ENCODE data around the gene PCDH15. TPM values are rescaled to one million over a fixed set of nuclear protein-coding genes. Genes with fewer than 3 reads are reported as not detected.

The PCDH15 gene
- total RNA-seq, 1 donor from 2014 or later = not detected

DNA sequence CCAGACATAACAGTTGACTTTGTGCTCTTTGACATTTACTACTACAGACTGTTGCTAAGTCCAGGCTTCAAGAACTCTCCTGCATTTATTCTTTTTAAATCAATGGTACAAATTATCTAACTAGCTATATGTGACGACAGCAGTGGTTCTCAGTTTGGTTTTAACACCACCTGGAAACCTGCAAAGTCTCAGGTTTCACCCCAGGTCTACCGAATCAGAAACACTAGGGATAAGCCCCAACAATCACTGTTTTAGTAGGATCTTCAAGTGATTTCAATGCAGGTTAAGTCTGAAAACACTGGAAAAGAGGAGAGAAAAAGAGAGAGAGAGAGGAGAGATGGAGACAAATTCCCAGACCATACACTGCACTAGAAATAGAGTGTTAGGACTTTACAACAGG lies 519.0 kb downstream of the PCDH15 start:
- no peak overlapping the region for H3K27ac Mint-ChIP-seq (ENCODE audit: unreplicated experiment)
- TF ChIP-seq EZH2 (IDR thresholded peaks at IDR 0.05; ENCODE audit: insufficient read depth, low read length) = no peak
- TF ChIP-seq, protein P1, sequence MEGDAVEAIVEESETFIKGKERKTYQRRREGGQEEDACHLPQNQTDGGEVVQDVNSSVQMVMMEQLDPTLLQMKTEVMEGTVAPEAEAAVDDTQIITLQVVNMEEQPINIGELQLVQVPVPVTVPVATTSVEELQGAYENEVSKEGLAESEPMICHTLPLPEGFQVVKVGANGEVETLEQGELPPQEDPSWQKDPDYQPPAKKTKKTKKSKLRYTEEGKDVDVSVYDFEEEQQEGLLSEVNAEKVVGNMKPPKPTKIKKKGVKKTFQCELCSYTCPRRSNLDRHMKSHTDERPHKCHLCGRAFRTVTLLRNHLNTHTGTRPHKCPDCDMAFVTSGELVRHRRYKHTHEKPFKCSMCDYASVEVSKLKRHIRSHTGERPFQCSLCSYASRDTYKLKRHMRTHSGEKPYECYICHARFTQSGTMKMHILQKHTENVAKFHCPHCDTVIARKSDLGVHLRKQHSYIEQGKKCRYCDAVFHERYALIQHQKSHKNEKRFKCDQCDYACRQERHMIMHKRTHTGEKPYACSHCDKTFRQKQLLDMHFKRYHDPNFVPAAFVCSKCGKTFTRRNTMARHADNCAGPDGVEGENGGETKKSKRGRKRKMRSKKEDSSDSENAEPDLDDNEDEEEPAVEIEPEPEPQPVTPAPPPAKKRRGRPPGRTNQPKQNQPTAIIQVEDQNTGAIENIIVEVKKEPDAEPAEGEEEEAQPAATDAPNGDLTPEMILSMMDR (IDR thresholded peaks at IDR 0.05; ENCODE audit: insufficient read depth, low read depth, low read length) = no peak
- H3K4me2 ChIP-seq (ENCODE audit: low read length) = no peak overlapping the region
- H3K36me3 Mint-ChIP-seq (ENCODE audit: low read depth, unreplicated experiment) = no peaks in the 10 kb centered on the region
- H3K27ac ChIP-seq (ENCODE audit: low read depth, low read length) = no peak overlapping the region
- peaks cover 10% of the 10 kb centered on the region for H3K4me1 Mint-ChIP-seq (ENCODE audit: low read depth, unreplicated experiment)
- no peak overlapping the region for H2AFZ ChIP-seq (ENCODE audit: low read depth, low read length)
- no peak for DNase-seq (ENCODE audit: low read depth)
- H3K36me3 ChIP-seq (ENCODE audit: insufficient read depth, low read length) = no peaks in the 10 kb centered on the region
- no peaks in the 10 kb centered on the region for H3K9me3 Mint-ChIP-seq (ENCODE audit: unreplicated experiment)
- H3K9ac ChIP-seq (ENCODE audit: low read length) = no peak overlapping the region
- no peak overlapping the region for H3K4me3 Mint-ChIP-seq (ENCODE audit: unreplicated experiment)
- no peaks in the 10 kb centered on the region for H3K79me2 ChIP-seq (ENCODE audit: insufficient read depth, low read length)
- no peaks in the 10 kb centered on the region for H3K9me3 ChIP-seq (ENCODE audit: insufficient read depth, low read depth, low read length)
- FAIRE-seq = no peak
- no peaks in the 10 kb centered on the region for H3K27me3 ChIP-seq (ENCODE audit: insufficient read depth, low read length)
- no peaks in the 10 kb centered on the region for H3K27me3 Mint-ChIP-seq (ENCODE audit: low read depth, unreplicated experiment)
- no peaks in the 10 kb centered on the region for H4K20me1 ChIP-seq (ENCODE audit: insufficient read depth, low read length)
- no peaks in the 10 kb centered on the region for H3K4me1 ChIP-seq (ENCODE audit: insufficient read depth, low read length)
- no peak overlapping the region for H3K4me3 ChIP-seq (ENCODE audit: insufficient read depth, low read depth, low read length)

DNA sequence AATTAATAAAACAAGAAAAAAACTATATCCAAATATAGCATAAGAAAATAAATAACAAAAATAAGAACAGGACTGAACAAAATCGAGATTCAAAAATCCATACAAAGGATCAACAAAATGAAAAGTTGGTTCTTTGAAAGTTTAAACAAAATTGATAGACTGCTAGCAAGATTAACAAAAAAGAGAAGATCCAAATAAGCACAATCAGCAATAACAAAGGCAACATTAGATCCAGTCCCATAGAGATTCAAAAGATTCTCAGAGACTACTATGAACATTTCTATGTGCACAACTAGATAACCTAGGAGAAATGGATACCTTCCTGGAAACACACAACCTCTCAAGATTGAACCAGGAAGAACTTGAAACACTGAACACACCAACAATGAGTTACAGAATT lies 534.6 kb downstream of the PCDH15 start:
- H3K4me1 Mint-ChIP-seq (ENCODE audit: low read depth, unreplicated experiment) = no peaks in the 10 kb centered on the region
- Histone ChIP-seq H3K9ac (ENCODE audit: low read length) (no peak overlapping the region), H3K27me3 (ENCODE audit: insufficient read depth, low read length) (no peaks in the 10 kb centered on the region), H3K4me2 (ENCODE audit: low read length) (no peak overlapping the region), H3K36me3 (ENCODE audit: insufficient read depth, low read length) (no peaks in the 10 kb centered on the region), H3K4me3 (ENCODE audit: insufficient read depth, low read depth, low read length) (no peak overlapping the region), H2AFZ (ENCODE audit: low read depth, low read length) (no peak overlapping the region), H3K27ac (ENCODE audit: low read depth, low read length) (no peak overlapping the region), H3K4me1 (ENCODE audit: insufficient read depth, low read length) (no peaks in the 10 kb centered on the region), H3K79me2 (ENCODE audit: insufficient read depth, low read length) (no peaks in the 10 kb centered on the region), H4K20me1 (ENCODE audit: insufficient read depth, low read length) (no peaks in the 10 kb centered on the region), H3K9me3 (ENCODE audit: insufficient read depth, low read depth, low read length) (no peaks in the 10 kb centered on the region)
- no peak for DNase-seq (ENCODE audit: low read depth)
- H3K9me3 Mint-ChIP-seq (ENCODE audit: unreplicated experiment) = no peaks in the 10 kb centered on the region
- no peaks in the 10 kb centered on the region for H3K36me3 Mint-ChIP-seq (ENCODE audit: low read depth, unreplicated experiment)
- no peak overlapping the region for H3K4me3 Mint-ChIP-seq (ENCODE audit: unreplicated experiment)
- H3K27ac Mint-ChIP-seq (ENCODE audit: unreplicated experiment) = no peak overlapping the region
- H3K27me3 Mint-ChIP-seq (ENCODE audit: low read depth, unreplicated experiment) = peaks cover 2% of the 10 kb centered on the region
- TF ChIP-seq, protein P1 (IDR thresholded peaks at IDR 0.05; ENCODE audit: insufficient read depth, low read depth, low read length) = no peak
- TF ChIP-seq EZH2 (IDR thresholded peaks at IDR 0.05; ENCODE audit: insufficient read depth, low read length) = no peak
- FAIRE-seq = no peak

DNA sequence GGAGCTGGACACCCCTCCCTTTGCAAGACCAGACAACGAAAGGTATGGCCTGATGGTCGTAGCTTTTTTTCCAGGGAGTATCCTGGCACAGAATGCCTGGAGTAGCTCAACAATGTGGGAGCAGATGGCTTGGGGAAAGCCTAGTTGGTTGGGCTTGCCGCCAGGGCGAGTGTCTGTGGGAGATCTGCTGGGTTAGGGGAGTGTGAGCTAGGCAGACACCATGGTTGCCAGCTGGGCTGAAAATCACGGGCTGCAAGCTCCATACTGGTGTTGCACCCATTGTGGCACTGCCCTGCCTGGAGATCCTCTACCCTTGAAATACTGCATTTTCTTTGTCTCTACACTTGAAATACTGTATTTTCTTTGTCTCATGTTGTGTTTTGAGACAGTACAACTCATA lies 538.3 kb downstream of the PCDH15 start:
- FAIRE-seq (no peak), DNase-seq (ENCODE audit: low read depth) (no peak)
- Mint-ChIP-seq H3K9me3 (ENCODE audit: unreplicated experiment) (no peaks in the 10 kb centered on the region), H3K4me3 (ENCODE audit: unreplicated experiment) (no peak overlapping the region), H3K36me3 (ENCODE audit: low read depth, unreplicated experiment) (no peaks in the 10 kb centered on the region), H3K27me3 (ENCODE audit: low read depth, unreplicated experiment) (peaks cover 2% of the 10 kb centered on the region), H3K27ac (ENCODE audit: unreplicated experiment) (no peak overlapping the region), H3K4me1 (ENCODE audit: low read depth, unreplicated experiment) (no peaks in the 10 kb centered on the region)
- Histone ChIP-seq H3K4me3 (ENCODE audit: insufficient read depth, low read depth, low read length) (no peak overlapping the region), H3K4me1 (ENCODE audit: insufficient read depth, low read length) (no peaks in the 10 kb centered on the region), H3K79me2 (ENCODE audit: insufficient read depth, low read length) (no peaks in the 10 kb centered on the region), H3K9me3 (ENCODE audit: insufficient read depth, low read depth, low read length) (no peaks in the 10 kb centered on the region), H2AFZ (ENCODE audit: low read depth, low read length) (no peak overlapping the region), H3K27ac (ENCODE audit: low read depth, low read length) (no peak overlapping the region), H4K20me1 (ENCODE audit: insufficient read depth, low read length) (no peaks in the 10 kb centered on the region), H3K27me3 (ENCODE audit: insufficient read depth, low read length) (no peaks in the 10 kb centered on the region), H3K9ac (ENCODE audit: low read length) (no peak overlapping the region), H3K4me2 (ENCODE audit: low read length) (no peak overlapping the region), H3K36me3 (ENCODE audit: insufficient read depth, low read length) (no peaks in the 10 kb centered on the region)
- no peak for TF ChIP-seq EZH2 (IDR thresholded peaks at IDR 0.05; ENCODE audit: insufficient read depth, low read length)
- TF ChIP-seq, protein P1 (IDR thresholded peaks at IDR 0.05; ENCODE audit: insufficient read depth, low read depth, low read length) = no peak
